H1 (cell line): ENCODE results near the gene EGLN2. TPM values are rescaled to one million over a fixed set of nuclear protein-coding genes. Genes with fewer than 3 reads are reported as not detected.
"Not testable (repeated sequence)": the region's sequence is repeated elsewhere in the genome, so short reads cannot be mapped to it uniquely, and the experiment has no call there.

Experiments used
- CTCF ChIA-PET: fragments of 300-600 bp; sonication (Branson Sonifier 250); formaldehyde crosslinking; loops from one replicate; lab custom pipeline; 2021; ENCODE audit not compliant: partially characterized antibody; lab: Charles Lee
- POLR2A ChIA-PET: fragments of 300-600 bp; sonication (Branson Sonifier 250); formaldehyde crosslinking; loops from one replicate; lab custom pipeline; 2021; ENCODE audit warnings: inconsistent platforms; ENCODE audit not compliant: partially characterized antibody; lab: Charles Lee
- DNase-seq, 2 experiments: peaks; one replicate each; pipeline versions ENCODE4 v3.0.0 to v3.0.0-alpha.2; 2010 to 2022; ENCODE audit warnings: low spot score in 2 of 2, low read depth in 1 of 2, mixed read lengths in 1 of 2
- FAIRE-seq: peaks from 2 replicates; lab custom pipeline; 2011; peaks lifted over from hg19 to GRCh38; lab: Jason Lieb, UNC
- H2AFZ ChIP-seq: 2 replicates; pipeline ENCODE4 v1.8.1; 2012; ENCODE audit warnings: low read length, inconsistent platforms
- H2AK5ac ChIP-seq: 2 replicates; pipeline ENCODE4 v1.6.1; 2013; ENCODE audit warnings: low read depth, low read length
- H2BK120ac ChIP-seq: replicated peaks from 2 replicates; pipeline ENCODE3; 2013; ENCODE audit warnings: low read depth, low read length, inconsistent platforms
- H2BK12ac ChIP-seq: 2 replicates; pipeline ENCODE4 v1.6.1; 2013; ENCODE audit warnings: low read depth, low read length
- H2BK15ac ChIP-seq: 2 replicates; pipeline ENCODE4 v1.6.1; 2013; ENCODE audit warnings: low read length
- H2BK20ac ChIP-seq: 2 replicates; pipeline ENCODE4 v1.6.1; 2013; ENCODE audit warnings: low read length
- H2BK5ac ChIP-seq: 2 replicates; pipeline ENCODE4 v1.6.1; 2013; ENCODE audit warnings: low read depth, low read length
- H3K14ac ChIP-seq: 2 replicates; pipeline ENCODE4 v1.6.1; 2013; ENCODE audit warnings: inconsistent platforms; ENCODE audit not compliant: insufficient read length
- H3K18ac ChIP-seq: 2 replicates; pipeline ENCODE4 v1.6.1; 2013; ENCODE audit warnings: low read length; ENCODE audit errors: extremely low read depth
- H3K23ac ChIP-seq: 2 replicates; pipeline ENCODE4 v1.6.1; 2013; ENCODE audit warnings: inconsistent platforms; ENCODE audit not compliant: insufficient read length
- H3K23me2 ChIP-seq: 2 replicates; pipeline ENCODE4 v1.6.1; 2013; ENCODE audit warnings: low read depth, low read length
- H3K27ac ChIP-seq: 2 replicates; pipeline ENCODE4 v1.6.1; 2011; ENCODE audit warnings: low read depth, low read length, inconsistent platforms
- H3K27me3 ChIP-seq, 4 experiments: replicated peaks in 1 of 4; 1 replicate in 1 of 4; 2 replicates in 3 of 4; pipeline versions ENCODE4 v1.6.1 to v1.8.1; 2011 to 2013; ENCODE audit warnings: low read length in 3 of 4, mild to moderate bottlenecking in 3 of 4, inconsistent platforms in 2 of 4, mixed read lengths in 2 of 4, moderate library complexity in 1 of 4; ENCODE audit not compliant: control insufficient read depth in 3 of 4, insufficient read depth in 3 of 4; ENCODE audit errors: extremely low read depth in 1 of 4
- H3K36me3 ChIP-seq, 4 experiments: 2 replicates each; pipeline versions ENCODE4 v1.6.1 to v1.8.1; 2011 to 2013; ENCODE audit warnings: mild to moderate bottlenecking in 4 of 4, low read length in 3 of 4, moderate library complexity in 2 of 4, control low read depth in 1 of 4, inconsistent platforms in 1 of 4; ENCODE audit not compliant: insufficient read depth in 4 of 4, control insufficient read depth in 2 of 4
- H3K4ac ChIP-seq: replicated peaks from 2 replicates; pipeline ENCODE3; 2013; ENCODE audit warnings: low read length, low read depth, mixed read lengths, inconsistent platforms; ENCODE audit not compliant: insufficient read length
- H3K4me1 ChIP-seq, 4 experiments: replicated peaks in 1 of 4; 1 replicate in 1 of 4; 2 replicates in 3 of 4; pipeline versions ENCODE4 v1.6.1 to v1.8.1; 2011 to 2013; ENCODE audit warnings: low read length in 3 of 4, inconsistent platforms in 2 of 4, mixed read lengths in 1 of 4; ENCODE audit not compliant: insufficient read depth in 4 of 4, control insufficient read depth in 3 of 4
- H3K4me2 ChIP-seq, 2 experiments: 2 replicates each; pipeline versions ENCODE4 v1.6.1 to v1.8.1; 2011 to 2013; ENCODE audit warnings: low read depth in 2 of 2, low read length in 2 of 2, control low read depth in 1 of 2, inconsistent platforms in 1 of 2, mild to moderate bottlenecking in 1 of 2; ENCODE audit not compliant: insufficient read depth in 1 of 2
- H3K4me3 ChIP-seq, 4 experiments: fragments of 200-600, 300-600 bp in 1 of 4; sonication (generic), shearing (Covaris generic), sonication (Bioruptor Twin) in 1 of 4; 2 replicates each; pipeline versions ENCODE4 v1.5.1 to v1.8.1; 2011 to 2016; ENCODE audit warnings: low read length in 4 of 4, low read depth in 3 of 4, control low read depth in 2 of 4, inconsistent platforms in 2 of 4, mild to moderate bottlenecking in 2 of 4, mixed read lengths in 1 of 4, moderate library complexity in 1 of 4; ENCODE audit not compliant: insufficient read depth in 2 of 4; ENCODE audit errors: extremely low read depth in 1 of 4
- H3K56ac ChIP-seq: replicated peaks from 2 replicates; pipeline ENCODE3; 2013; ENCODE audit warnings: low read depth, mild to moderate bottlenecking, mixed read lengths, low read length, inconsistent platforms; ENCODE audit not compliant: insufficient read length
- H3K79me1 ChIP-seq: 2 replicates; pipeline ENCODE4 v1.6.1; 2013; ENCODE audit warnings: low read depth, low read length, control low read depth
- H3K79me2 ChIP-seq, 2 experiments: 2 replicates each; pipeline versions ENCODE4 v1.6.1 to v1.8.1; 2012 to 2013; ENCODE audit warnings: low read length in 2 of 2, mild to moderate bottlenecking in 2 of 2, inconsistent platforms in 1 of 2; ENCODE audit not compliant: insufficient read depth in 2 of 2, control insufficient read depth in 1 of 2
- H3K9ac ChIP-seq, 4 experiments: replicated peaks in 1 of 4; 1 replicate in 1 of 4; 2 replicates in 3 of 4; pipeline versions ENCODE4 v1.6.1 to v1.8.1; 2011 to 2013; ENCODE audit warnings: low read depth in 3 of 4, low read length in 3 of 4, control low read depth in 2 of 4, mild to moderate bottlenecking in 2 of 4, moderate library complexity in 2 of 4, inconsistent platforms in 1 of 4; ENCODE audit errors: extremely low read depth in 1 of 4
- H3K9me3 ChIP-seq, 2 experiments: 2 replicates each; pipeline versions ENCODE4 v1.6.1 to v1.8.1; 2012 to 2013; ENCODE audit warnings: mild to moderate bottlenecking in 2 of 2, moderate library complexity in 2 of 2, control low read depth in 1 of 2, inconsistent platforms in 1 of 2, low read depth in 1 of 2, low read length in 1 of 2, mixed read lengths in 1 of 2; ENCODE audit not compliant: insufficient read depth in 2 of 2
- H4K20me1 ChIP-seq, 2 experiments: replicated peaks in 1 of 2; 2 replicates each; pipeline versions ENCODE3 to v1.8.1; 2011 to 2013; ENCODE audit warnings: inconsistent platforms in 2 of 2, low read length in 2 of 2, mild to moderate bottlenecking in 1 of 2; ENCODE audit not compliant: insufficient read depth in 2 of 2, control insufficient read depth in 1 of 2
- H4K5ac ChIP-seq: 2 replicates; pipeline ENCODE4 v1.6.1; 2013; ENCODE audit warnings: low read length, low read depth, mixed read lengths, inconsistent platforms; ENCODE audit not compliant: insufficient read length
- H4K8ac ChIP-seq: 2 replicates; pipeline ENCODE4 v1.8.0; 2013; ENCODE audit warnings: mild to moderate bottlenecking, moderate library complexity, low read length, inconsistent platforms; ENCODE audit not compliant: insufficient read depth; ENCODE audit errors: extremely low read depth
- H4K91ac ChIP-seq: replicated peaks from 2 replicates; pipeline ENCODE3; 2013; ENCODE audit warnings: low read length, mixed read lengths, inconsistent platforms; ENCODE audit not compliant: insufficient read length
- WGBS, 2 experiments: shearing (Covaris generic) in 1 of 2; methylation state at CpG; one replicate each; pipeline versions ENCODE4 v1.1.6 to v1.1.7; 2013 to 2015; ENCODE audit warnings: low lambda C conversion rate in 2 of 2, mixed read lengths in 2 of 2, inconsistent platforms in 1 of 2, low coverage in 1 of 2, missing lambda C conversion rate in 1 of 2; ENCODE audit not compliant: insufficient replicate concordance in 2 of 2, insufficient coverage in 1 of 2, insufficient read length in 1 of 2; ENCODE audit errors: extremely low coverage in 1 of 2, missing lambda C conversion rate in 1 of 2; 5-methylcytosine and 5-hydroxymethylcytosine counted together
- polyA plus RNA-seq, 7 experiments: library from polyadenylated mRNA; depleted of rRNA in 3 of 7; stranded (reverse) in 5 of 7; unstranded in 2 of 7; fragments of >200 nt in 5 of 7; fragments of 200-250 nt in 2 of 7; gene quantifications; 1 replicate in 5 of 7; 2 replicates in 1 of 7; 4 replicates in 1 of 7; pipeline versions ENCODE4 v1.2.1 to v1.2.3, GENCODE V29; 2011 to 2013; ENCODE audit warnings: missing spikeins in 2 of 7, mixed read lengths in 2 of 7
- total RNA-seq: library from RNA; stranded (reverse); fragmentation: NEBNext Ultra II Directional; extraction: Animal tissue kit (Norgen Biotek cat#: 25700); gene quantifications from 2 replicates; pipeline ENCODE4 v1.2.1, GENCODE V29; 2021

EGLN2 gene
- total and polyA plus RNA-seq, 2 of the 8 experiments (the other 6 are each of a cell fraction or from before 2014, with no cell fraction given) = 86.9 to 103 TPM

- H3K79me1 ChIP-seq, H3K79me2 ChIP-seq, H4K91ac ChIP-seq, DNase-seq, H4K8ac ChIP-seq, POLR2A ChIA-PET, H3K27ac ChIP-seq, H3K23ac ChIP-seq, H3K4ac ChIP-seq, H3K23me2 ChIP-seq, CTCF ChIA-PET, H3K18ac ChIP-seq, H2BK120ac ChIP-seq, H3K36me3 ChIP-seq, H2AFZ ChIP-seq, H3K4me3 ChIP-seq, H2BK5ac ChIP-seq, H4K20me1 ChIP-seq, H3K56ac ChIP-seq, H2BK15ac ChIP-seq, H4K5ac ChIP-seq, H3K4me1 ChIP-seq, H2AK5ac ChIP-seq, H2BK12ac ChIP-seq, H3K4me2 ChIP-seq, H3K9ac ChIP-seq, FAIRE-seq, H2BK20ac ChIP-seq, H3K14ac ChIP-seq, H3K9me3 ChIP-seq: not testable (repeated sequence)
- peaks cover 7 to 26% (median 16%) of the 10 kb centered on the region in 4 experiments for H3K27me3 ChIP-seq
- 86% methylated on average over 3 of the region's 3 CpGs; no CpG with 5 or more reads in 1 of the 2 experiments for whole genome bisulfite sequencing, 2 experiments
These were observed 51.3 kb downstream of the EGLN2 start, which contains the start of gene CYP2A6 for GRCh38 chr19:40850277-40850676. TSS of gene CYP2A6 (minus strand) at chr19:40850447. CDS start at chr19:40850426, 21 bp downstream.

GRCh38 chr19:40852467-40853152 lies 53.6 kb downstream of the EGLN2 start:
- H2BK5ac ChIP-seq, H3K14ac ChIP-seq, CTCF ChIA-PET, H3K36me3 ChIP-seq, H3K27ac ChIP-seq, H3K4me2 ChIP-seq, H3K4ac ChIP-seq, H2AFZ ChIP-seq, H2AK5ac ChIP-seq, DNase-seq, H4K5ac ChIP-seq, H4K91ac ChIP-seq, H3K79me2 ChIP-seq, H4K20me1 ChIP-seq, H3K4me3 ChIP-seq, H3K9ac ChIP-seq, H3K18ac ChIP-seq, H2BK15ac ChIP-seq, H3K56ac ChIP-seq, H2BK20ac ChIP-seq, H3K23ac ChIP-seq, H2BK12ac ChIP-seq, H4K8ac ChIP-seq, H3K4me1 ChIP-seq, H2BK120ac ChIP-seq, H3K23me2 ChIP-seq, POLR2A ChIA-PET, H3K9me3 ChIP-seq, FAIRE-seq, H3K79me1 ChIP-seq: not testable (repeated sequence)
- peaks cover 7 to 26% (median 16%) of the 10 kb centered on the region in 4 experiments for H3K27me3 ChIP-seq
- 81% methylated on average over 2 of the region's 3 CpGs; no CpG with 5 or more reads in 1 of the 2 experiments for WGBS, 2 experiments
